MG63 (cell line): Measurements from ENCODE around the gene LCA5. TPM values are rescaled to one million over a fixed set of nuclear protein-coding genes. Genes with fewer than 3 reads are reported as not detected.
A peak's percentile ranks its signal among the peaks of the same experiment; 100 is the strongest.
"Not testable (repeated sequence)": the region's sequence is repeated elsewhere in the genome, so short reads cannot be mapped to it uniquely, and the experiment has no call there.

ENCODE experiments used
- DNase-seq: peaks from one replicate; pipeline ENCODE4 v3.0.0-alpha.2; 2020
- H3K27me3 ChIP-seq: fragments of 250-450 bp; sonication (Bioruptor Pico); 2 replicates; pipeline ENCODE4 v1.5.1; 2020; ENCODE audit warnings: mild to moderate bottlenecking, moderate library complexity
- H3K36me3 ChIP-seq: fragments of 250-450 bp; sonication (Bioruptor Pico); 2 replicates; pipeline ENCODE4 v1.5.1; 2020; ENCODE audit warnings: mild to moderate bottlenecking, moderate library complexity
- H3K4me3 ChIP-seq: fragments of 250-450 bp; sonication (Bioruptor Pico); 2 replicates; pipeline ENCODE4 v1.5.1; 2020; ENCODE audit warnings: mild to moderate bottlenecking, moderate library complexity
- H3K9me3 ChIP-seq: fragments of 250-450 bp; sonication (Bioruptor Pico); 2 replicates; pipeline ENCODE4 v1.5.1; 2020; ENCODE audit warnings: mild to moderate bottlenecking, moderate library complexity
- total RNA-seq: library from RNA; depleted of rRNA; stranded (reverse); fragments of >200 nt; shearing (Covaris generic); gene quantifications from 2 replicates; pipeline ENCODE4 v1.2.3, GENCODE V29; 2014; ENCODE audit warnings: low replicate concordance

LCA5 gene
- total RNA-seq, 1 experiment from 2014 or later: 3.2 TPM

- no peaks in the 10 kb centered on the region for H3K9me3 ChIP-seq
- peak; percentile 93 for DNase-seq
- H3K4me3 ChIP-seq: no peak overlapping the region
- H3K36me3 ChIP-seq: no peaks in the 10 kb centered on the region
- no peaks in the 10 kb centered on the region for H3K27me3 ChIP-seq
Measured at GRCh38 chr6:79544939-79545450, 7.8 kb upstream of the LCA5 start.

- H3K27me3 ChIP-seq: no peaks in the 10 kb centered on the region
- H3K36me3 ChIP-seq: no peaks in the 10 kb centered on the region
- H3K9me3 ChIP-seq: no peaks in the 10 kb centered on the region
- H3K4me3 ChIP-seq: no peak overlapping the region
- DNase-seq: no peak
Measured at GRCh38 chr6:79544299-79544927, 7.2 kb upstream of the LCA5 start.

- no peaks in the 10 kb centered on the region for H3K9me3 ChIP-seq
- DNase-seq: no peak
- H3K4me3 ChIP-seq: no peak overlapping the region
- H3K27me3 ChIP-seq: no peaks in the 10 kb centered on the region
- no peaks in the 10 kb centered on the region for H3K36me3 ChIP-seq
Measured at GRCh38 chr6:79543886-79544285, 6.7 kb upstream of the LCA5 start.

- no peaks in the 10 kb centered on the region for H3K27me3 ChIP-seq
- DNase-seq: no peak
- H3K4me3 ChIP-seq: no peak overlapping the region
- H3K9me3 ChIP-seq: no peaks in the 10 kb centered on the region
- H3K36me3 ChIP-seq: no peaks in the 10 kb centered on the region
Measured at GRCh38 chr6:79543411-79543810, 6.2 kb upstream of the LCA5 start.

- DNase-seq: no peak
- H3K27me3 ChIP-seq: no peaks in the 10 kb centered on the region
- H3K36me3 ChIP-seq: no peaks in the 10 kb centered on the region
- H3K9me3 ChIP-seq: no peaks in the 10 kb centered on the region
- H3K4me3 ChIP-seq: peak overlapping the region; percentile 75
Measured at GRCh38 chr6:79538106-79538971, 1.1 kb upstream of the LCA5 start.

GRCh38 chr6:79536585-79536953 is 661 bp downstream of the LCA5 start:
- Histone ChIP-seq H3K9me3 (no peaks in the 10 kb centered on the region), H3K36me3 (no peaks in the 10 kb centered on the region), H3K4me3 (peak overlapping the region; percentile 75), H3K27me3 (no peaks in the 10 kb centered on the region)
- DNase-seq: peak; percentile 50

- H3K36me3 ChIP-seq, H3K9me3 ChIP-seq, DNase-seq, H3K27me3 ChIP-seq, H3K4me3 ChIP-seq: not testable (repeated sequence)
Measured at GRCh38 chr6:79529567-79529966, 7.7 kb downstream of the LCA5 start.

GRCh38 chr6:79526897-79527296 is 10.3 kb downstream of the LCA5 start:
- Histone ChIP-seq H3K4me3 (no peak overlapping the region), H3K36me3 (no peaks in the 10 kb centered on the region), H3K27me3 (no peaks in the 10 kb centered on the region), H3K9me3 (no peaks in the 10 kb centered on the region)
- no peak for DNase-seq

GRCh38 chr6:79525272-79526100 is 11.7 kb downstream of the LCA5 start:
- Histone ChIP-seq H3K9me3 (no peaks in the 10 kb centered on the region), H3K27me3 (no peaks in the 10 kb centered on the region), H3K4me3 (no peak overlapping the region), H3K36me3 (no peaks in the 10 kb centered on the region)
- DNase-seq: no peak

GRCh38 chr6:79524065-79524464 is 13.2 kb downstream of the LCA5 start:
- Histone ChIP-seq H3K27me3 (no peaks in the 10 kb centered on the region), H3K36me3 (no peaks in the 10 kb centered on the region), H3K9me3 (no peaks in the 10 kb centered on the region), H3K4me3 (no peak overlapping the region)
- no peak for DNase-seq

- Histone ChIP-seq H3K4me3 (no peak overlapping the region), H3K9me3 (no peaks in the 10 kb centered on the region), H3K27me3 (no peaks in the 10 kb centered on the region), H3K36me3 (no peaks in the 10 kb centered on the region)
- DNase-seq: no peak
Measured at GRCh38 chr6:79522609-79523008, 14.6 kb downstream of the LCA5 start.

- Histone ChIP-seq H3K27me3 (no peaks in the 10 kb centered on the region), H3K4me3 (no peak overlapping the region), H3K9me3 (no peaks in the 10 kb centered on the region), H3K36me3 (no peaks in the 10 kb centered on the region)
- no peak for DNase-seq
Measured at GRCh38 chr6:79520534-79520933, 16.7 kb downstream of the LCA5 start.

- Histone ChIP-seq H3K4me3 (no peak overlapping the region), H3K9me3 (no peaks in the 10 kb centered on the region), H3K36me3 (no peaks in the 10 kb centered on the region), H3K27me3 (no peaks in the 10 kb centered on the region)
- DNase-seq: no peak
Measured at GRCh38 chr6:79518842-79519241, 18.4 kb downstream of the LCA5 start.

- no peak for DNase-seq
- Histone ChIP-seq H3K9me3 (no peaks in the 10 kb centered on the region), H3K36me3 (no peaks in the 10 kb centered on the region), H3K4me3 (no peak overlapping the region), H3K27me3 (no peaks in the 10 kb centered on the region)
Measured at GRCh38 chr6:79515436-79515835, 21.8 kb downstream of the LCA5 start.

- Histone ChIP-seq H3K4me3 (no peak overlapping the region), H3K36me3 (no peaks in the 10 kb centered on the region), H3K27me3 (no peaks in the 10 kb centered on the region), H3K9me3 (no peaks in the 10 kb centered on the region)
- no peak for DNase-seq
Measured at GRCh38 chr6:79513111-79513510, 24.1 kb downstream of the LCA5 start.

GRCh38 chr6:79512014-79512413 is 25.2 kb downstream of the LCA5 start:
- H3K36me3 ChIP-seq: no peaks in the 10 kb centered on the region
- no peak overlapping the region for H3K4me3 ChIP-seq
- H3K9me3 ChIP-seq: no peaks in the 10 kb centered on the region
- H3K27me3 ChIP-seq: no peaks in the 10 kb centered on the region
- DNase-seq: no peak

GRCh38 chr6:79510707-79511106 is 26.5 kb downstream of the LCA5 start:
- H3K27me3 ChIP-seq: no peaks in the 10 kb centered on the region
- no peaks in the 10 kb centered on the region for H3K9me3 ChIP-seq
- no peak for DNase-seq
- H3K4me3 ChIP-seq: no peak overlapping the region
- no peaks in the 10 kb centered on the region for H3K36me3 ChIP-seq
